GM21515 (cell line): Measurements from ENCODE around the gene RIPOR2.
"Not testable (repeated sequence)": the region's sequence is repeated elsewhere in the genome, so short reads cannot be mapped to it uniquely, and the experiment has no call there.

ENCODE experiments used
- ATAC-seq: cut with Tn5 transposase; IDR thresholded peaks from one replicate; pipeline ENCODE4 v1.9.1; 2021; ENCODE audit not compliant: unreplicated experiment

The RIPOR2 gene

GRCh38 chr6:24927277-24927955 is 8.3 kb downstream of the RIPOR2 start:
- no peak for ATAC-seq

- not testable (repeated sequence) for ATAC-seq
Measured at GRCh38 chr6:24926647-24927046, 9.1 kb downstream of the RIPOR2 start.

- ATAC-seq, result no peak
Measured at GRCh38 chr6:24926192-24926591, 9.6 kb downstream of the RIPOR2 start.

GRCh38 chr6:24925661-24926060 is 10.1 kb downstream of the RIPOR2 start:
- ATAC-seq, result no peak

GRCh38 chr6:24924580-24925356 is 11.0 kb downstream of the RIPOR2 start:
- no peak for ATAC-seq

- ATAC-seq, result no peak
Measured at GRCh38 chr6:24923885-24924401, 11.8 kb downstream of the RIPOR2 start.

GRCh38 chr6:24922814-24923213 is 12.9 kb downstream of the RIPOR2 start:
- no peak for ATAC-seq

GRCh38 chr6:24922170-24922569 is 13.6 kb downstream of the RIPOR2 start:
- no peak for ATAC-seq

- no peak for ATAC-seq
Measured at GRCh38 chr6:24920136-24920535, 15.6 kb downstream of the RIPOR2 start.

GRCh38 chr6:24919056-24919892 is 16.5 kb downstream of the RIPOR2 start:
- no peak for ATAC-seq

- ATAC-seq, result no peak
Measured at GRCh38 chr6:24918641-24919055, 17.1 kb downstream of the RIPOR2 start.

GRCh38 chr6:24916496-24916895 is 19.3 kb downstream of the RIPOR2 start:
- ATAC-seq, result no peak

- no peak for ATAC-seq
Measured at GRCh38 chr6:24915641-24916040, 20.1 kb downstream of the RIPOR2 start.

- not testable (repeated sequence) for ATAC-seq
Measured at GRCh38 chr6:24914082-24914481, 21.7 kb downstream of the RIPOR2 start.

GRCh38 chr6:24911796-24912382 is 23.9 kb downstream of the RIPOR2 start:
- ATAC-seq, result no peak

GRCh38 chr6:24910961-24911725 is 24.6 kb downstream of the RIPOR2 start:
- ATAC-seq, result peak; percentile 33

- ATAC-seq, result peak; percentile 50
Measured at GRCh38 chr6:24910331-24910960, 25.3 kb downstream of the RIPOR2 start.

- no peak for ATAC-seq
Measured at GRCh38 chr6:24909241-24910216, 26.2 kb downstream of the RIPOR2 start.

GRCh38 chr6:24908650-24909035 is 27.1 kb downstream of the RIPOR2 start:
- ATAC-seq, result no peak
